H1 (cell line): ENCODE results near the gene MAST1. TPM values are rescaled to one million over a fixed set of nuclear protein-coding genes. Genes with fewer than 3 reads are reported as not detected.

Source experiments
- CTCF ChIA-PET: fragments of 300-600 bp; sonication (Branson Sonifier 250); formaldehyde crosslinking; loops from one replicate; lab custom pipeline; 2021; ENCODE audit not compliant: partially characterized antibody; lab: Charles Lee
- POLR2A ChIA-PET: fragments of 300-600 bp; sonication (Branson Sonifier 250); formaldehyde crosslinking; loops from one replicate; lab custom pipeline; 2021; ENCODE audit warnings: inconsistent platforms; ENCODE audit not compliant: partially characterized antibody; lab: Charles Lee
- DNase-seq, 2 experiments: peaks; one replicate each; pipeline versions ENCODE4 v3.0.0 to v3.0.0-alpha.2; 2010 to 2022; ENCODE audit warnings: low spot score in 2 of 2, low read depth in 1 of 2, mixed read lengths in 1 of 2
- FAIRE-seq: peaks from 2 replicates; lab custom pipeline; 2011; peaks lifted over from hg19 to GRCh38; lab: Jason Lieb, UNC
- H2AFZ ChIP-seq: 2 replicates; pipeline ENCODE4 v1.8.1; 2012; ENCODE audit warnings: low read length, inconsistent platforms
- H2AK5ac ChIP-seq: 2 replicates; pipeline ENCODE4 v1.6.1; 2013; ENCODE audit warnings: low read depth, low read length
- H2BK120ac ChIP-seq: replicated peaks from 2 replicates; pipeline ENCODE3; 2013; ENCODE audit warnings: low read depth, low read length, inconsistent platforms
- H2BK12ac ChIP-seq: 2 replicates; pipeline ENCODE4 v1.6.1; 2013; ENCODE audit warnings: low read depth, low read length
- H2BK15ac ChIP-seq: 2 replicates; pipeline ENCODE4 v1.6.1; 2013; ENCODE audit warnings: low read length
- H2BK20ac ChIP-seq: 2 replicates; pipeline ENCODE4 v1.6.1; 2013; ENCODE audit warnings: low read length
- H2BK5ac ChIP-seq: 2 replicates; pipeline ENCODE4 v1.6.1; 2013; ENCODE audit warnings: low read depth, low read length
- H3K14ac ChIP-seq: 2 replicates; pipeline ENCODE4 v1.6.1; 2013; ENCODE audit warnings: inconsistent platforms; ENCODE audit not compliant: insufficient read length
- H3K18ac ChIP-seq: 2 replicates; pipeline ENCODE4 v1.6.1; 2013; ENCODE audit warnings: low read length; ENCODE audit errors: extremely low read depth
- H3K23ac ChIP-seq: 2 replicates; pipeline ENCODE4 v1.6.1; 2013; ENCODE audit warnings: inconsistent platforms; ENCODE audit not compliant: insufficient read length
- H3K23me2 ChIP-seq: 2 replicates; pipeline ENCODE4 v1.6.1; 2013; ENCODE audit warnings: low read depth, low read length
- H3K27ac ChIP-seq: 2 replicates; pipeline ENCODE4 v1.6.1; 2011; ENCODE audit warnings: low read depth, low read length, inconsistent platforms
- H3K27me3 ChIP-seq, 4 experiments: replicated peaks in 1 of 4; 1 replicate in 1 of 4; 2 replicates in 3 of 4; pipeline versions ENCODE4 v1.6.1 to v1.8.1; 2011 to 2013; ENCODE audit warnings: low read length in 3 of 4, mild to moderate bottlenecking in 3 of 4, inconsistent platforms in 2 of 4, mixed read lengths in 2 of 4, moderate library complexity in 1 of 4; ENCODE audit not compliant: control insufficient read depth in 3 of 4, insufficient read depth in 3 of 4; ENCODE audit errors: extremely low read depth in 1 of 4
- H3K36me3 ChIP-seq, 4 experiments: 2 replicates each; pipeline versions ENCODE4 v1.6.1 to v1.8.1; 2011 to 2013; ENCODE audit warnings: mild to moderate bottlenecking in 4 of 4, low read length in 3 of 4, moderate library complexity in 2 of 4, control low read depth in 1 of 4, inconsistent platforms in 1 of 4; ENCODE audit not compliant: insufficient read depth in 4 of 4, control insufficient read depth in 2 of 4
- H3K4ac ChIP-seq: replicated peaks from 2 replicates; pipeline ENCODE3; 2013; ENCODE audit warnings: low read length, low read depth, mixed read lengths, inconsistent platforms; ENCODE audit not compliant: insufficient read length
- H3K4me1 ChIP-seq, 4 experiments: replicated peaks in 1 of 4; 1 replicate in 1 of 4; 2 replicates in 3 of 4; pipeline versions ENCODE4 v1.6.1 to v1.8.1; 2011 to 2013; ENCODE audit warnings: low read length in 3 of 4, inconsistent platforms in 2 of 4, mixed read lengths in 1 of 4; ENCODE audit not compliant: insufficient read depth in 4 of 4, control insufficient read depth in 3 of 4
- H3K4me2 ChIP-seq, 2 experiments: 2 replicates each; pipeline versions ENCODE4 v1.6.1 to v1.8.1; 2011 to 2013; ENCODE audit warnings: low read depth in 2 of 2, low read length in 2 of 2, control low read depth in 1 of 2, inconsistent platforms in 1 of 2, mild to moderate bottlenecking in 1 of 2; ENCODE audit not compliant: insufficient read depth in 1 of 2
- H3K4me3 ChIP-seq, 4 experiments: fragments of 200-600, 300-600 bp in 1 of 4; sonication (generic), shearing (Covaris generic), sonication (Bioruptor Twin) in 1 of 4; 2 replicates each; pipeline versions ENCODE4 v1.5.1 to v1.8.1; 2011 to 2016; ENCODE audit warnings: low read length in 4 of 4, low read depth in 3 of 4, control low read depth in 2 of 4, inconsistent platforms in 2 of 4, mild to moderate bottlenecking in 2 of 4, mixed read lengths in 1 of 4, moderate library complexity in 1 of 4; ENCODE audit not compliant: insufficient read depth in 2 of 4; ENCODE audit errors: extremely low read depth in 1 of 4
- H3K56ac ChIP-seq: replicated peaks from 2 replicates; pipeline ENCODE3; 2013; ENCODE audit warnings: low read depth, mild to moderate bottlenecking, mixed read lengths, low read length, inconsistent platforms; ENCODE audit not compliant: insufficient read length
- H3K79me1 ChIP-seq: 2 replicates; pipeline ENCODE4 v1.6.1; 2013; ENCODE audit warnings: low read depth, low read length, control low read depth
- H3K79me2 ChIP-seq, 2 experiments: 2 replicates each; pipeline versions ENCODE4 v1.6.1 to v1.8.1; 2012 to 2013; ENCODE audit warnings: low read length in 2 of 2, mild to moderate bottlenecking in 2 of 2, inconsistent platforms in 1 of 2; ENCODE audit not compliant: insufficient read depth in 2 of 2, control insufficient read depth in 1 of 2
- H3K9ac ChIP-seq, 4 experiments: replicated peaks in 1 of 4; 1 replicate in 1 of 4; 2 replicates in 3 of 4; pipeline versions ENCODE4 v1.6.1 to v1.8.1; 2011 to 2013; ENCODE audit warnings: low read depth in 3 of 4, low read length in 3 of 4, control low read depth in 2 of 4, mild to moderate bottlenecking in 2 of 4, moderate library complexity in 2 of 4, inconsistent platforms in 1 of 4; ENCODE audit errors: extremely low read depth in 1 of 4
- H3K9me3 ChIP-seq, 2 experiments: 2 replicates each; pipeline versions ENCODE4 v1.6.1 to v1.8.1; 2012 to 2013; ENCODE audit warnings: mild to moderate bottlenecking in 2 of 2, moderate library complexity in 2 of 2, control low read depth in 1 of 2, inconsistent platforms in 1 of 2, low read depth in 1 of 2, low read length in 1 of 2, mixed read lengths in 1 of 2; ENCODE audit not compliant: insufficient read depth in 2 of 2
- H4K20me1 ChIP-seq, 2 experiments: replicated peaks in 1 of 2; 2 replicates each; pipeline versions ENCODE3 to v1.8.1; 2011 to 2013; ENCODE audit warnings: inconsistent platforms in 2 of 2, low read length in 2 of 2, mild to moderate bottlenecking in 1 of 2; ENCODE audit not compliant: insufficient read depth in 2 of 2, control insufficient read depth in 1 of 2
- H4K5ac ChIP-seq: 2 replicates; pipeline ENCODE4 v1.6.1; 2013; ENCODE audit warnings: low read length, low read depth, mixed read lengths, inconsistent platforms; ENCODE audit not compliant: insufficient read length
- H4K8ac ChIP-seq: 2 replicates; pipeline ENCODE4 v1.8.0; 2013; ENCODE audit warnings: mild to moderate bottlenecking, moderate library complexity, low read length, inconsistent platforms; ENCODE audit not compliant: insufficient read depth; ENCODE audit errors: extremely low read depth
- H4K91ac ChIP-seq: replicated peaks from 2 replicates; pipeline ENCODE3; 2013; ENCODE audit warnings: low read length, mixed read lengths, inconsistent platforms; ENCODE audit not compliant: insufficient read length
- CHD2 ChIP-seq: IDR thresholded peaks from 2 replicates; pipeline ENCODE4 v1.6.1; 2012; ENCODE audit warnings: low read length, improper control_type of control experiment
- GTF2F1 ChIP-seq: IDR thresholded peaks from 2 replicates; pipeline ENCODE4 v1.6.1; 2012; ENCODE audit warnings: low read depth, low read length, improper control_type of control experiment, borderline replicate concordance
- HDAC6 ChIP-seq: IDR thresholded peaks from one replicate; pipeline ENCODE4 v1.7.1; 2012; ENCODE audit warnings: low read depth, mild to moderate bottlenecking, inconsistent platforms, low read length, moderate library complexity
- NANOG ChIP-seq: IDR thresholded peaks from 2 replicates; pipeline ENCODE4 v1.6.1; 2011; ENCODE audit warnings: low read length, low read depth, mild to moderate bottlenecking, inconsistent platforms; ENCODE audit not compliant: insufficient read depth, poor library complexity, severe bottlenecking
- RNF2 ChIP-seq: fragments of 200-900, 300-1000 bp; sonication (generic); IDR thresholded peaks from 2 replicates; pipeline ENCODE4 v1.7.1; 2016; ENCODE audit warnings: borderline replicate concordance, low read depth, mild to moderate bottlenecking, antibody characterized with exemption, low read length; ENCODE audit not compliant: poor library complexity, severe bottlenecking; ENCODE audit errors: missing control alignments
- SIN3A ChIP-seq, 2 experiments: IDR thresholded peaks in 1 of 2; conservative IDR thresholded peaks in 1 of 2; 2 replicates each; pipeline ENCODE4 v1.6.1; 2011 to 2012; ENCODE audit warnings: low read length in 2 of 2, improper control_type of control experiment in 1 of 2, low read depth in 1 of 2, mild to moderate bottlenecking in 1 of 2
- SUZ12 ChIP-seq: fragments of 200-600 bp; sonication (generic); IDR thresholded peaks from 2 replicates; pipeline ENCODE4 v1.6.1; 2012; ENCODE audit warnings: mild to moderate bottlenecking, inconsistent platforms, low read length, moderate library complexity, mixed read lengths
- WGBS, 2 experiments: shearing (Covaris generic) in 1 of 2; methylation state at CpG; one replicate each; pipeline versions ENCODE4 v1.1.6 to v1.1.7; 2013 to 2015; ENCODE audit warnings: low lambda C conversion rate in 2 of 2, mixed read lengths in 2 of 2, inconsistent platforms in 1 of 2, low coverage in 1 of 2, missing lambda C conversion rate in 1 of 2; ENCODE audit not compliant: insufficient replicate concordance in 2 of 2, insufficient coverage in 1 of 2, insufficient read length in 1 of 2; ENCODE audit errors: extremely low coverage in 1 of 2, missing lambda C conversion rate in 1 of 2; 5-methylcytosine and 5-hydroxymethylcytosine counted together
- polyA plus RNA-seq, 7 experiments: library from polyadenylated mRNA; depleted of rRNA in 3 of 7; stranded (reverse) in 5 of 7; unstranded in 2 of 7; fragments of >200 nt in 5 of 7; fragments of 200-250 nt in 2 of 7; gene quantifications; 1 replicate in 5 of 7; 2 replicates in 1 of 7; 4 replicates in 1 of 7; pipeline versions ENCODE4 v1.2.1 to v1.2.3, GENCODE V29; 2011 to 2013; ENCODE audit warnings: missing spikeins in 2 of 7, mixed read lengths in 2 of 7
- total RNA-seq: library from RNA; stranded (reverse); fragmentation: NEBNext Ultra II Directional; extraction: Animal tissue kit (Norgen Biotek cat#: 25700); gene quantifications from 2 replicates; pipeline ENCODE4 v1.2.1, GENCODE V29; 2021

Gene MAST1
- total and polyA plus RNA-seq, 2 of the 8 experiments (the other 6 are each of a cell fraction or from before 2014, with no cell fraction given), result 15.6 to 28.3 TPM

- H3K18ac ChIP-seq, result 0 out of 2 replicates have a peak overlapping the region, but pooled peaks have one; percentile 48
- peaks cover 0 to 12% of the 10 kb centered on the region in 2 experiments; a peak in 2 of 4 replicates for H3K79me2 ChIP-seq
- no peak overlapping the region for H4K8ac ChIP-seq
- H3K36me3 ChIP-seq, result peaks cover 8 to 19% (median 14%) of the 10 kb centered on the region in 4 experiments; a peak in 7 of 8 replicates
- H3K4me1 ChIP-seq, result peaks cover 5 to 19% (median 13%) of the 10 kb centered on the region in 4 experiments
- H2BK20ac ChIP-seq, result no peak overlapping the region
- H3K4me2 ChIP-seq, result peak overlapping the region in 1 of 2 experiments; percentile 49; a peak in 1 of 4 replicates
- peaks cover 23% of the 10 kb centered on the region for H3K23me2 ChIP-seq
- H4K5ac ChIP-seq, result no peak overlapping the region
- no peak overlapping the region for H3K27ac ChIP-seq
- H3K79me1 ChIP-seq, result peaks cover 7% of the 10 kb centered on the region
- H2BK15ac ChIP-seq, result peak overlapping the region; percentile 55; the same call in 1 of the 2 replicates
- H3K9ac ChIP-seq, result no peak overlapping the region; a peak in 1 of 7 replicates
- H2AFZ ChIP-seq, result no peak overlapping the region
- peaks cover 0 to 10% (median 8%) of the 10 kb centered on the region in 4 experiments; a peak in 3 of 7 replicates for H3K27me3 ChIP-seq
- H3K23ac ChIP-seq, result no peak overlapping the region
- peak; percentile 85 for FAIRE-seq
- H3K56ac ChIP-seq, result no peak overlapping the region
- CTCF ChIA-PET, result interaction anchor here (0.7 to 17.9 kb wide), 35 partner anchors 10 to 124 kb away, joined by 3 to 288 read pairs (median 5); partner anchors contain the start of genes DHPS, RNASEH2A and RTBDN
- H3K4ac ChIP-seq, result no peak overlapping the region
- no peak overlapping the region for H3K4me3 ChIP-seq
- no peaks in the 10 kb centered on the region for H3K9me3 ChIP-seq
- H4K20me1 ChIP-seq, result peaks cover 0 to 6% of the 10 kb centered on the region in 2 experiments
- H3K14ac ChIP-seq, result no peak overlapping the region
- no peak overlapping the region for H2AK5ac ChIP-seq
- WGBS, 2 experiments, result 30% methylated on average over 18 of the region's 18 CpGs; no CpG with 5 or more reads in 1 of the 2 experiments
- POLR2A ChIA-PET, result interaction anchor here (0.7 to 15.2 kb wide), 16 partner anchors 9 to 78 kb away, joined by 3 to 317 read pairs (median 5); partner anchors contain the start of genes GET3, HOOK2, RNASEH2A and RTBDN
- peak overlapping the region; percentile 80; the same call in 1 of the 2 replicates for H2BK12ac ChIP-seq
- peak overlapping the region; percentile 66; the same call in 1 of the 2 replicates for H2BK5ac ChIP-seq
- H4K91ac ChIP-seq, result peak overlapping the region; percentile 76
- DNase-seq, result peak in 1 of 2 experiments; percentile 81
- no peak overlapping the region for H2BK120ac ChIP-seq
- TF ChIP-seq SUZ12 (no peak), CHD2 (no peak), GTF2F1 (peak; percentile 84; the same call in 1 of the 2 replicates), HDAC6 (no peak), SIN3A (conservative IDR thresholded peaks at IDR 0.05 in 1 of 2, IDR thresholded peaks at IDR 0.05 in 1 of 2; ENCODE audit: low read depth in 1 of 2, low read length in 2 of 2) (peak in 1 of 2 experiments; percentile 90; a peak in 2 of 4 replicates), NANOG (no peak), RNF2 (no peak)
Observed at GRCh38 chr19:12796146-12797071, 41.9 kb upstream of the MAST1 start.
